ENCODE results near the gene MTHFR.

MTHFR gene

DNA sequence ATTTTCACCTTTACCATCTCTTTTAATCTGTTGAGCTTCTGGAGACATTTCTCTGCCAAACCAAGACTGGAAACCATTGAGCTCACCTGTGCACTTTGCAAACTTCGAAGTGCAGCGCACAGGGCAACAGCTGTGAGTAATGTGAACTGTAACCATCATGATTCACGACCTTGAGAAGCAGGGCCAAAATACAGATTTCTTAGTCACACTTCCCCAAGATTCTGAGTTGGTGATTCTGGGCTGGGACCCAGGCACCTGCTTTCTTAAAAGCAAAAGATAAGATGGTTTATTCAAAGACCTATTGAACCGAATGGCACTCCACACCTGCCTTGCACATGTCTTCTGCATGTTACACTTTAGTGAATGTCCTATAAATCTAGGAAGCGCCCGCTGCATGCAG, 59.7 kb downstream of the MTHFR start:
- TF ChIP-seq EGR1 (IDR thresholded peaks at IDR 0.05): no peak

DNA sequence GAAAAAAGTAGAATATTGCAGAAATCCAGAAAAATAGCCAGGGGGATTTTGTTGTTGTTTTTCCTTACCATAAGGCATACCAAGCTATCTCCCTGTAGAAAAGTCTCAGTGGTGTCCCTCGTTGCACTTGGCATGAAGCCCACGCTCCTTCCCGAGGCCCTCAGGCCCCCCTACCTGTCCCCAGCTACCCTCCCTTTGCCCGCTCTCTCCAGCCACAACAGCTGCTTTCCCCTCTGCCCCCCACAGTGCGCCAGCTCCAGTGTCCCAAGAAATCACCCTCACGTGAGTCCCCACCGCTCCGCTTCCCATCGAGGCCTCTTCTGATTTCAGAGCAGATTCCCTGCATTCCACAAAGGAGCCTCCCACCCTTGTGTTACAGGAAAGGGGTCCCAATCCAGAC, 61.5 kb downstream of the MTHFR start:
- TF ChIP-seq RAD21 (IDR thresholded peaks at IDR 0.05; ENCODE audit: low read depth) (no peak), MAX (IDR thresholded peaks at IDR 0.05) (no peak), TEAD4 (IDR thresholded peaks at IDR 0.05) (no peak), CREB1 (IDR thresholded peaks at IDR 0.05; ENCODE audit: low read depth) (no peak), ZBTB7A (IDR thresholded peaks at IDR 0.05; ENCODE audit: low read depth) (no peak), TCF12 (IDR thresholded peaks at IDR 0.05; ENCODE audit: low read depth) (no peak), CEBPB (IDR thresholded peaks at IDR 0.05) (no peak), TAF1 (IDR thresholded peaks at IDR 0.05; ENCODE audit: low read depth) (no peak), EP300 (IDR thresholded peaks at IDR 0.05; ENCODE audit: borderline replicate concordance) (no peak), FOXM1 (IDR thresholded peaks at IDR 0.05; ENCODE audit: borderline replicate concordance, low read depth) (no peak), NFIC (IDR thresholded peaks at IDR 0.05) (no peak), EGR1 (IDR thresholded peaks at IDR 0.05) (no peak), YY1 (IDR thresholded peaks at IDR 0.05; ENCODE audit: low read depth) (no peak)
- TF ChIP-seq, protein P1, sequence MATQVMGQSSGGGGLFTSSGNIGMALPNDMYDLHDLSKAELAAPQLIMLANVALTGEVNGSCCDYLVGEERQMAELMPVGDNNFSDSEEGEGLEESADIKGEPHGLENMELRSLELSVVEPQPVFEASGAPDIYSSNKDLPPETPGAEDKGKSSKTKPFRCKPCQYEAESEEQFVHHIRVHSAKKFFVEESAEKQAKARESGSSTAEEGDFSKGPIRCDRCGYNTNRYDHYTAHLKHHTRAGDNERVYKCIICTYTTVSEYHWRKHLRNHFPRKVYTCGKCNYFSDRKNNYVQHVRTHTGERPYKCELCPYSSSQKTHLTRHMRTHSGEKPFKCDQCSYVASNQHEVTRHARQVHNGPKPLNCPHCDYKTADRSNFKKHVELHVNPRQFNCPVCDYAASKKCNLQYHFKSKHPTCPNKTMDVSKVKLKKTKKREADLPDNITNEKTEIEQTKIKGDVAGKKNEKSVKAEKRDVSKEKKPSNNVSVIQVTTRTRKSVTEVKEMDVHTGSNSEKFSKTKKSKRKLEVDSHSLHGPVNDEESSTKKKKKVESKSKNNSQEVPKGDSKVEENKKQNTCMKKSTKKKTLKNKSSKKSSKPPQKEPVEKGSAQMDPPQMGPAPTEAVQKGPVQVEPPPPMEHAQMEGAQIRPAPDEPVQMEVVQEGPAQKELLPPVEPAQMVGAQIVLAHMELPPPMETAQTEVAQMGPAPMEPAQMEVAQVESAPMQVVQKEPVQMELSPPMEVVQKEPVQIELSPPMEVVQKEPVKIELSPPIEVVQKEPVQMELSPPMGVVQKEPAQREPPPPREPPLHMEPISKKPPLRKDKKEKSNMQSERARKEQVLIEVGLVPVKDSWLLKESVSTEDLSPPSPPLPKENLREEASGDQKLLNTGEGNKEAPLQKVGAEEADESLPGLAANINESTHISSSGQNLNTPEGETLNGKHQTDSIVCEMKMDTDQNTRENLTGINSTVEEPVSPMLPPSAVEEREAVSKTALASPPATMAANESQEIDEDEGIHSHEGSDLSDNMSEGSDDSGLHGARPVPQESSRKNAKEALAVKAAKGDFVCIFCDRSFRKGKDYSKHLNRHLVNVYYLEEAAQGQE (IDR thresholded peaks at IDR 0.05; ENCODE audit: low read depth): no peak
- TF ChIP-seq, protein P2, sequence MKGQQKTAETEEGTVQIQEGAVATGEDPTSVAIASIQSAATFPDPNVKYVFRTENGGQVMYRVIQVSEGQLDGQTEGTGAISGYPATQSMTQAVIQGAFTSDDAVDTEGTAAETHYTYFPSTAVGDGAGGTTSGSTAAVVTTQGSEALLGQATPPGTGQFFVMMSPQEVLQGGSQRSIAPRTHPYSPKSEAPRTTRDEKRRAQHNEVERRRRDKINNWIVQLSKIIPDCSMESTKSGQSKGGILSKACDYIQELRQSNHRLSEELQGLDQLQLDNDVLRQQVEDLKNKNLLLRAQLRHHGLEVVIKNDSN (IDR thresholded peaks at IDR 0.05): no peak

- TF ChIP-seq TEAD4 (IDR thresholded peaks at IDR 0.05): 0 out of 2 replicates have a peak, but pooled peaks have one; percentile 8
- no peak for TF ChIP-seq NFIC (IDR thresholded peaks at IDR 0.05)
Observed at GRCh38 chr1:11741919-11742558, 63.7 kb downstream of the MTHFR start.

- TF ChIP-seq CEBPB (IDR thresholded peaks at IDR 0.05) (no peak), RAD21 (IDR thresholded peaks at IDR 0.05; ENCODE audit: low read depth) (no peak), TAF1 (IDR thresholded peaks at IDR 0.05; ENCODE audit: low read depth) (no peak), TCF12 (IDR thresholded peaks at IDR 0.05; ENCODE audit: low read depth) (no peak), ZBTB7A (IDR thresholded peaks at IDR 0.05; ENCODE audit: low read depth) (no peak), EGR1 (IDR thresholded peaks at IDR 0.05) (no peak), EP300 (IDR thresholded peaks at IDR 0.05; ENCODE audit: borderline replicate concordance) (no peak), FOXM1 (IDR thresholded peaks at IDR 0.05; ENCODE audit: borderline replicate concordance, low read depth) (no peak), TEAD4 (IDR thresholded peaks at IDR 0.05) (no peak), NFIC (IDR thresholded peaks at IDR 0.05) (no peak), YY1 (IDR thresholded peaks at IDR 0.05; ENCODE audit: low read depth) (no peak), CREB1 (IDR thresholded peaks at IDR 0.05; ENCODE audit: low read depth) (no peak), MAX (IDR thresholded peaks at IDR 0.05) (no peak)
- TF ChIP-seq, protein P2 (IDR thresholded peaks at IDR 0.05): no peak
- TF ChIP-seq, protein P1 (IDR thresholded peaks at IDR 0.05; ENCODE audit: low read depth): no peak
Observed at GRCh38 chr1:11741482-11741881, 64.3 kb downstream of the MTHFR start.

GRCh38 chr1:11740258-11741192, 65.2 kb downstream of the MTHFR start:
- TF ChIP-seq FOXM1 (IDR thresholded peaks at IDR 0.05; ENCODE audit: borderline replicate concordance, low read depth) (no peak), NFIC (IDR thresholded peaks at IDR 0.05) (no peak)

- TF ChIP-seq, protein P2 (IDR thresholded peaks at IDR 0.05): no peak
- TF ChIP-seq YY1 (IDR thresholded peaks at IDR 0.05; ENCODE audit: low read depth): no peak
- TF ChIP-seq, protein P1 (IDR thresholded peaks at IDR 0.05; ENCODE audit: low read depth): no peak
- TF ChIP-seq EP300 (IDR thresholded peaks at IDR 0.05; ENCODE audit: borderline replicate concordance): no peak
- TF ChIP-seq TAF1 (IDR thresholded peaks at IDR 0.05; ENCODE audit: low read depth): no peak
- no peak for TF ChIP-seq RAD21 (IDR thresholded peaks at IDR 0.05; ENCODE audit: low read depth)
- no peak for TF ChIP-seq NFIC (IDR thresholded peaks at IDR 0.05)
- no peak for TF ChIP-seq CEBPB (IDR thresholded peaks at IDR 0.05)
- TF ChIP-seq FOXM1 (IDR thresholded peaks at IDR 0.05; ENCODE audit: borderline replicate concordance, low read depth): no peak
- TF ChIP-seq TEAD4 (IDR thresholded peaks at IDR 0.05): no peak
- TF ChIP-seq ZBTB7A (IDR thresholded peaks at IDR 0.05; ENCODE audit: low read depth): no peak
- TF ChIP-seq EGR1 (IDR thresholded peaks at IDR 0.05): no peak
- TF ChIP-seq TCF12 (IDR thresholded peaks at IDR 0.05; ENCODE audit: low read depth): no peak
- no peak for TF ChIP-seq MAX (IDR thresholded peaks at IDR 0.05)
- no peak for TF ChIP-seq CREB1 (IDR thresholded peaks at IDR 0.05; ENCODE audit: low read depth)
Observed at GRCh38 chr1:11738783-11739182, 67.0 kb downstream of the MTHFR start.
